HG02938 (cell line): ENCODE results near the gene NEU2.
"Not testable (repeated sequence)": the region's sequence is repeated elsewhere in the genome, so short reads cannot be mapped to it uniquely, and the experiment has no call there.

ENCODE experiments used
- ATAC-seq: cut with Tn5 transposase; IDR thresholded peaks from one replicate; pipeline ENCODE4 v1.9.1; 2021; ENCODE audit warnings: mild to moderate bottlenecking, moderate library complexity; ENCODE audit not compliant: unreplicated experiment

NEU2 gene

DNA sequence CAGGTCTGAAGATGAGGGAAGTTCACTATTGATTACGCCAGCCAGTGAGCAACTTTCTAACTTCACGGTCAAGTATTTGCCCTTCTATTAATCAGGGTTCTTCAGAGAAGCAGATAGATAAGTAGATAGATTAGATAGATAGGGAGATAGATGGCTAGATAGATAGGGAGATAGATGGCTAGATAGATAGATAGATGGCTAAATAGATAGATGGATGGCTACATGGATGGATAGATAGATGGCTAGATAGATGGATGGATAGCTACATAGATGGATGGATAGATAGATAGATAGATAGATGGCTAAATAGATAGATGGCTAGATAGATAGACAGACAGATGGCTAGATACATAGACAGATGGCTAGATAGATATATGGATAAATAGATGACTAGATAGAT is 22.9 kb downstream of the NEU2 start:
- no peak for ATAC-seq

DNA sequence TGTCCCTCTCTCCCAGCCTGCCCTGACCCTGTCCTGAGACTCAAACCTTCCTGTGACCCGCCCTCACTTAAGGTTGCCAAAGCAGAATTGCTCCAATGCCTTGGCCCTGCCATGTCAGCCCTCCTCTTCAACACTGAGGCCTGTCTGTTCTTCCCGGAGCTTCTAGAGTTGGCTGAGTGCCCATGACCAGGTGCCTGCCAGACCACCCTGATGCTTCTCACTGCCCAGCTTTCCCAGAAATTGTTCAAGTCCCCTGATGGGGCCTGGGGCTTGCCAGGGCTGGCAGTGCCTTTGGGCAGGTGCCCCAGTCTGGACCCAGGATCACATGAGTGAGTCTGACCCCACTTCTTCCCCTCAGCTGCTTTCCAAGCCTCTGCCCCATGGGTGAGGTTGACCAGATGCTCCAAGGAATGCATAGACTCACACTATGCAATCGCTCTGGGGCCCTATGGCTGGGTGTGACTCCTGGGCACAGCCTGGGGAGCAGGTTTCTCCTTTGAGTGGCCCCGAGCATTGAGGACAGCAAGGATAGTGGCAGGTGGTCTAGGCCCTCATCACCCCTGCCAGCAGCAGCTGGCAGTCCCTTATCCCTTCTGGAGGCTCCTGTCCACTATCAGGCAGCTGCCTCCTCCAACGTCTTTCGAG is 24.6 kb downstream of the NEU2 start:
- ATAC-seq, result no peak

DNA sequence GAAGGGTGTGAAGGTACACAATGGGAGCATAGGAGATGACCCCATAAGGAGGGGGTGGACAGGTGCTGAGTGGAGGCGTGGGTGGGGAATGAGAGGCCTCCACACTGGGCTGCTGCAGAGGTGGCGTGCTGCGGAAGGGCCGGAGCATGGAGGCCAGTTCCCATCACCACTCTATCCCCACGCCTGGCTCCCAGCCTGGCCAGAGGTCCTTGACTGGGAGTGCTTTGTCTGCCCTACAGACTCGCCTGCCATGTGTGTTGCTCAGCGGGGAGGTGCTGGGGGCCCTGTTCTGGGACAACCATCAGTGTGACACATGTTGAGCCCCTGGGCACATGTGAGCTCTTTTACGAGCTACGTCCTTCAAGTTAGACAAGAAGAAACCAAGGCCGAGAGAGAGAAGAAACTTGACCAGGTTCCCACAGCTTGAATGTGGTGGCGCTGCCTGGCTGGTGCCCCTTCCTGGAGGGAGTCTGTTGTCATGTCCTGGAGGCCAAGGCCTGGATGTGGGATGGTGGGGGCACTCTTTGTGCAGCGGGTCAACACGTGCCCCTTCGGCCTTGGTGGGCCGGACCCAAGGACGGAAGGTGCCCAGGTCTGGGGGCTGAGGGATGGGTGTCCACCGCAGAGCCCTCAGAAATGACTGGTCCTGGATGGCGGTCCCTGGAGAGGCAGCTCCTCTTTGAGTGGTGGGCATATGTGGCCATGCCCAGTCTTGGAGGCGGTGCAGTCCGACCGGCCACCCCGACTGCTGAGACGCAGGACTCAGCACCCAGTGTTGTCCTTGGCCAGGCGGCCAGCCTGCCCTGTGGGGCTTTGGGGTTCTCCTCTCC is 26.5 kb downstream of the NEU2 start:
- no peak for ATAC-seq

DNA sequence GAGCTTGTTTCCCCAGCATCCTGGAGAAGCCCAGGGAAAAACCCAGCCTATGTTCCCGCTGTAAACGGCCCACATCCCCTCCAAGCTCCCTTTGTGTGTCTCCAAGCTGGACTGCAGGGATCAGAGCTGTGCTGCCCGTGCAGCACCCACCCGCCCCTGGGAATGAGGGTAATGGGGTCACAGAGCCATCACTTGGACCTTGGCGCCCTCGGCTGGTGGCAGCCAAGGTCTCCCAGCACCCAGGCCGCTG is 27.0 kb downstream of the NEU2 start:
- no peak for ATAC-seq

DNA sequence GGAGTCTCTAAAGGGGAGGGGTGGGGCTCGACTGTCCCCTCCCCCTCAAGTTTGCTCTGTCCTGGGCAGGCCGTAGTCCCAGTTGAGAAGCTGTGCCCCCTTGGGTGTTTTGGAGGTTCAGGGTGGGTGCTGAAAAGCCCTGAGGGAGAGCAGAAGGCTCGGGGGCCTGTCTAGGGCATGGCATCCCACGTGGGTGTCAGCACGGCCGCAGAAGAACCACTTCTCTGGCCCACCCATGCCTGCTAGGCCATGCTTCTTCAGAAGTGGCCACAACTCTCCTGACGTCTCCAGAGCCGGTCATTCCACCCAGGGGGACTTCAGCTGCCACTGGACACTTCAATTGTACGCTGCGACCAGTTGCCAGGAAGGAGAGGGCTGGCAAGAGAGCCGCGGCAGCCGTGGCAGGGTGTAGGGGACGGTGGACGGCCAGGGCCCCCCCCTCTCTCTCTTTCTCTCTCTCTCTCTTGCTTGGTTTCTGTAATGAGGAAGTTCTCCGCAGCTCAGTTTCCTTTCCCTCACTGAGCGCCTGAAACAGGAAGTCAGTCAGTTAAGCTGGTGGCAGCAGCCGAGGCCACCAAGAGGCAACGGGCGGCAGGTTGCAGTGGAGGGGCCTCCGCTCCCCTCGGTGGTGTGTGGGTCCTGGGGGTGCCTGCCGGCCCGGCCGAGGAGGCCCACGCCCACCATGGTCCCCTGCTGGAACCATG is 27.5 kb downstream of the NEU2 start, which contains the start of gene INPP5D:
Gene INPP5D, plus strand, starts transcription at position 546 of the 704 bp plus-strand sequence. Its CDS starts 137 bp downstream, at position 683.
- peak; percentile 57 for ATAC-seq

DNA sequence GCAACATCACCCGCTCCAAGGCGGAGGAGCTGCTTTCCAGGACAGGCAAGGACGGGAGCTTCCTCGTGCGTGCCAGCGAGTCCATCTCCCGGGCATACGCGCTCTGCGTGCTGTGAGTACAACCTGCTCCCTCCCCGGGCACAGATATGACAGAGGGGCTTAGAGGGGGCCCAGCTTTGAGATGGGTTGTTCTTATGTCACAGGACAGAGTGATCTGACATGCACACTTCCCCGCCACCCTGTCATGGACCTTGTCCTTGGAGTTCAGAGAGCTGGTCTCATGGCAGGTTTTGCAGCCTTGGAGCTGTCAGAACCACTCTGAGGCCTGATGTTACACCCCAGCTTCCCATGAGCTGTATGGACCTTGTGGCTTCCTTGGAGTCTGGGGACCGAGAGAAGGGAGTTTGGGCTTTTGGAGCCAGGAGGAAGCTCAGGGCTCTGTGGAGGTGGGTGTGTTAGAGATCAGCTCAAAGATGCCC is 28.1 kb downstream of the NEU2 start:
- ATAC-seq, result no peak

DNA sequence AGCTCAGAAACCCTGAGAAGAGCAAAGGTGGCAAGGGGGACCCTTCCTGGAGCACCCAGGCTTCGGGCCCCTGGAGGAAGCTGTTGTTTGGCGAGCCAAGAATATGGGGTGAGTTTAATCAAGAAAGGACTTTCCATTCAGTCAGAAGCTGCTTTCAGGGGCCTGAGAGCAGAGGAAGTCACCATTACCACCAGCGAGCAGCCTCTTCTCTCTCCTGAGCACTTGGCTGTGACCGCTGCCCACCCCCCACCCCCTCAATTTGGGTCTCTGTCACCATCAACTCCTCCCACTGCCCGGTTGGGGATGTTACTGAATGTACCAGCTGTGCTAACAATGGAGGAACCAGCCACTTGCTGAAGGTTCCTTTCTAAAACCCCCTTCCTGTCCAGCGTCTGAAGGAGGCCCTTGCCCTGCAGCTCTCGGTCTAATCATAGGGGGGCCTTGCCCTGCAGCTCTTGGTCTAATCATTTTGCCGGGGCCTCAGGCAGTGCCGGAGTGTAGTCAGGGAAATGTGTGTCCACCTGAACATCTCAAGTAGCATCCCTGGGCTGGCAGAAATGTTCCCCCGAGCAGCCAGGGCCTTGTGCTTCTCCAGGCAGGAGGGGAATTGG is 28.6 kb downstream of the NEU2 start:
- ATAC-seq, result peak; percentile 9

DNA sequence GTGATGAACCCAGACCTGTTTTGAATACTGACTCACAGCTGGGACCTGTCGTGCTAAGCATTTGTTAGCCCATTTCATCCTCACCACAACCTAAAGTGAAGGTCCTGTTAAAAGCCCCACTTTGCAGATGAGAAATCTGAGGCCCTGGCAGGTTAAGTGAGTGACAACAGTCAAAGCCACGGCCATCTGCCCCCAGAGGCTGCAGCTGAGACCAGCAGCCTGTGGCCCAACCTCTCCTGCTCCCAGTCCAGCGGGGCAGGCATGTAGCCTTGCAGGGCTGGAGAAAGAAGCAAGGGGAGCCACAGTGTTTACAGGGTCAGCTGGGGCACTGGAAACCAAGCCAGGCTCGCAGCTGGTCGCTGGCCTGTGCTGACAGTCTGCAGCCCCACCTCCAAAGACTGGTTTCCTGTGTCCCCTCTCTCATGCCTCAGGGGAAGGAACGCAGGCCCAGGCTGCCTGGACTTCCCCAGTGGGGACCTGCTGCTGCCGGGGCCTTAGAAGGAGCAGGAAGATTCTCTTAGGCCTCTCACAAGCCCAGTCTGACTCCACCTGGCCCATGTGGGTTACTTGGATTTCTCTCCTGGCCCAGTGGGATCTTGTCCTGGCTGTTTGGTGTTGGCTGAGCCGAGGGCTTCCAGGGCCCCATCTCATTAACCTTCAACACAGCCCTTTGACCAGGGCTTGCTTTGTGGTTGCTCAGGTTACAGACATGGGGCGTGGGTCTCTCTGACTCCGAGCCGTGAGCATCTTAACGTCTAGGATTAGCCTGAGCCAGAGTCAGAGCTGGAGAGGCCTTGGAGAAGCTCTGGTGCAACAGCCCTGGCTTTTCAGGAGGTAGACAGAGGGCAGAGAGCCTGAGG is 29.3 kb downstream of the NEU2 start:
- peak; percentile 40 for ATAC-seq

DNA sequence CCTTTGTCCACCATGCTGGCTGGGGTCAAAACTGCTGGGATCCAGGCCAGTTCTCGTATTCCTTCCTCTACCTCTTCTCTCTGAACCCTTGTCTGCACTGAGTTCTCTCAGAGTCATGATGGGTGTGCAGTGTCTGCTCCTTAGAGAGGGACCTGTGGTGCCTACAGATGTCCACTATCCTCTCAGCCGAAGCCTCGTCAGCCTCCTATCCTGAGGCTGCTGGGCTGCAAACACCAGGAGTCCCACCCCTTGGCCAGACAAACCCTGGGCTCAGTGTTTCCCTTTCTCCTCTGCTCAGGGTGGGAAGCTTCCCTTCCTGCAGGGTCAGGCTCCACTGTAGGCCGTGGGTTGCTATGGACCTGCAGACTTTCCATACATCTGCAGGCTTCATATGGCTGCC is 30.0 kb downstream of the NEU2 start:
- no peak for ATAC-seq

DNA sequence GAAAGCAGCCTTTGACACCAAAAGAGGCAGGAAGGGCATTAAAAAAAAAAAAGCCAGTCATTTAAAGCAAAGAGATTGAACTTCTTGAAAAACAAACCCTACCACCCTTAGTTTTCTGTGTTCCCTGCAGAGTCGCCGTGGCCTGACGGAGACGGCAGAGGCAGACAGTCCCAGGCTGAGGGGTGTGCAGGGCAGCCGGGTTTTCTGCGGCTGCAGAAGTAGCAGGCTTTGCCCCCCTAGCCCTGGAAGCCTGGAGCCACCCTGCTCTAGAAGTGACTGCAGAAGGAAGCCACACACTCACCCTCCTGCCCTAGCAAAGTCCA is 30.4 kb downstream of the NEU2 start:
- ATAC-seq, result no peak

DNA sequence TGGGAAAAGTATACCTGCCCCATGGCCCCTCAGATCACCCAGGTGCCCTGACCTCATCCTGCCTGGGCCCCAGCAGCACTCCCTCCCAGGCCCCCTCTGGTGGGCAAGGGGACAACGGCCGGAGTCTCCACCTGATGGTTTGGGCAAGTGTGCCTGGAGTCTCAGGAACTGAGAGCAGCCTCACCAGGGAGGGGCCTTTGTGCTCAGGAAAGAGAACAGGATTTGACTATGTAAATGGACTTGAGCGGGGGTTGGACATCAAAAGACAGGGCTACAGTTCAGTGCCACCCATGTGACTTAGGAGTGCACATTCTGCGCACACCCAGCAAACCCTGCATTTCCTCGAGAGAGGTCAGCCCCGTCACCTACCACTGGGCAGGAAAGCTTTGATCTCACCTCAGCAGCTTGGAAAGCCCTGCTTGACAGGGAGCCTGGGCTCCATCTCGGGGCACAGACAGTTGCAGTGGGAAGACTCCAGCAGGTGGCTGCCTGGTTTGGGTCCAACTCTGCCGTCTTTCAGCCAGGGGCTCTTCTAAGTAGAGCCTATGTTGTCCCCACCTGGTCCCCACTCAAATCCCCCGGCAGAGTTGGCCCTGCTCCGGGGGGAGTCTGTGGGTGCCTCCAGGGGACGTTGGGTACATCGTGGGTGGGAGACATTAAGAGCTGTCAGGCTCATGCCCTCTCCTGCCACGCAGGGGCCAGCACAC is 30.9 kb downstream of the NEU2 start:
- no peak for ATAC-seq

DNA sequence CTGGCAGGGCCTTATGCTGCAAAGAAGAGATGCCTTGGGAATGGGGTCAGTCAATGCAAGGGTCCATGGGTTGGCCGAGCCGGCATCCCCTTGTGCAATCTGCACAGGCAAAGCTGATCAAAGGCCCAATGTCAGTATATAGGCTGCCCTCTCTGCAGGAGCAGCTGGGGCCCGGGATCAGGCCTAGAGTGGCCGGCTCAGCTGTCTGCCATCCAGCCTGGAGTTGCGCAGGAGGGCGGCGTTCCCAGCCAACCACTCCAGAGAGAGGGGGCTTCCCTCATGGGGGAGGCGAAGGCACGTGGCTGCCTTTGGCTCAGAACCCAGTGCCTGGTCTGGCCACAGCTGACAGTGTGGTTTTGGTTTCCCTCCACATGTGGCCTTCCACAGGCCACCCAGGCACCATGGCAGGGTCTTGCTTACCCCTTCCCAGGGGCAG is 31.5 kb downstream of the NEU2 start:
- no peak for ATAC-seq

DNA sequence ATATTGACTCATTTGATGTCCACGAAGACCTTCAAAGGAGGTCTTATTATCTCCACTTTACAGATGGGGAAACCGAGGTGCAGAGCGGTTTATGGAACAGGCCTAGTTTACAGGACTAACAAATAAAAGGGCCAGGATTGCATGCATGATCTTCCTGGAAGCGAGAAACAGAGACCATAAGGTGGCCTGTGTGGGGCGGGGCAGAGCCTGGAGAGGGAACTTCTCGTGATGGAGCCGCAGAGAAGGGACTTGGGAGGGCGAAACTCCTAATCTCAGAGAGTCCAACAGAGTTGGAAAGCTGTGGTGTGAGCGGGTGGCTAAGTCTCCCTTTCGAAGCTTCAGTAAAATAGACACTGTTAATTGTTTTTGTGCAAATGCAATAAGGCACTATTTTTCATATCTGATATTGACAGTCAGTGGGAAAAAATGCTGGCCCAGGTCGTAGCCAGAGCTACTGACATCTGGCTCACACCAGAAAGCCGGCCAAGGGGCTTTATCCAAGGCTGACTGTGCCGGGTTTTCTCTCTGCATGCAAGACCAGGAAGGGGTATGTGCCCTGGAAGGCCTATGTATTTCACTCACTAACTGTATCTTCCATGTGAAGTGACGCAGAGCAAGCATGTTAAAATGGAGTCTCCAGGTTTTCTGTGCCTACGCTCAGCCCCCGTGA is 32.2 kb downstream of the NEU2 start:
- no peak for ATAC-seq

DNA sequence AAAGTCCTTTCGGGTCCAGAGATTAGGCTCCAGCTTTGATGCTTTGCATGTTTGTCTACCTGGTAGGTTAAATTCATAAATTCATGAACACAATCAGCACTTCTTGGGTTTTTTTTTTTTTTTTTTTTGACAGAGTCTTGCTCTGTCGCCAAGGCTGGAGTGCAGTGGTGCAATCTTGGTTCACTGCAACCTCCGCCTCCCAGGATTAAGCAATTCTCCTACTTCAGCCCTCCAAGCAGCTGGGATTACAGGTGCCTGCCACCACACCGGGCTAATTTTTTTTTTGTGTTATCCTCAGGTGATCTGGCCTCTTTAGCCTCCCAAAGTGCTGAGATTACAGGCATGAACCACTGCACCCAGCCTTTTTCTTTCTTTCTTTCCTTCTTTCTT is 32.7 kb downstream of the NEU2 start:
- ATAC-seq, result not testable (repeated sequence)

DNA sequence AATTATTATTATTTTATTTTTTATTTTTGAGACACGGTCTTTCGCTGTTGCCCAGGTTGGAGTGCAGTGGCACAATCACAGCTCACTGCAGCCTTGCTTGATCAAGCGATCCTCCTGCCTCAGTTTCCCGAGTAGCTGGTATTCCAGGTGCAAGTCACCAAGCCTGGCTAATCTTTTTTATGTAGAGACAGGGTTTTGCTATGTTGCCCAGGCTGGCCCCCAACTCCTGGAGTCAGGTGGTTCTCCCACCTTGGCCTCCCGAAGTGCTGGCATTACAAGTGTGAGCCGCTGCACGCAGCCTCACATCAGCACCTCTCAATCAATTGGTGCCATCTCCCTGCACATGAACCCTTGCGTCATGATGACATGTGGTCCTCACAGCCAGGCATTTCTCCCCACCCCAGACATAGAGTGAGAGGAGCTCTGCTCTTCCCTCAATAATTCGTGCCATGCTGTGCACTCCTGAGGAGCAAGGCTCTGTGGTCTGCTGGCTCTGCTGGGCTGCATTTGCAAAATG is 33.5 kb downstream of the NEU2 start:
- no peak for ATAC-seq

DNA sequence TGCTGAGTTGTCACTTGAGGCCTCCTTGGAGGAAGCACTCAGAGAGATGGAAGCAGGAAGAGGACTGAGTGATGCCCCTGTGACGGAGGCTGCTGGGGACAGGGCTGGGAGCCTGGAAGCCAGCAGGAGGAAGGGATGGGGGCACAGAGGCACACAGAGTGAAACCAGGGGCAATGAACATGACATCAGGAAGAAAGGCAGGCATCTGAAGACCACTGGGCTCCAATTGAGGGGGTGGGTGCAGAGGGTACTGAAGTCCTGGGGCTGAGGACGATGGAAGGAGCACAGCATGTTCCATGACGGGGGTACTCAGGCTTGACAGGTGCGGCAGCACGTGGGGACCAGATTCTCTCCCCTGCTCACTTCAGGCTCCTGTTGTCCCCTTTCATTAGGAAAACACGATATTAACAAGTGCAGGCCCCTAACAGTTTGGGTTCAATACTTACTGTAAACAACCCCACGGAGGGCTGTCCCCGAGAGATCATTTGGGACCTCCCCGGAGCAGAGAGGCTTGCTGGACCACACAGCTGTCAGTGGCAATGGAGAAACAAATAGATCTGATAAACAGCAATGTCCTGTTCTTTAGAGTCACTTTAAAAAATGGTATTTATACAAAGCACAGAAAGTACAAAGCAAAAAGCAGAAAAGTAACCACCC is 36.4 kb downstream of the NEU2 start:
- no peak for ATAC-seq

DNA sequence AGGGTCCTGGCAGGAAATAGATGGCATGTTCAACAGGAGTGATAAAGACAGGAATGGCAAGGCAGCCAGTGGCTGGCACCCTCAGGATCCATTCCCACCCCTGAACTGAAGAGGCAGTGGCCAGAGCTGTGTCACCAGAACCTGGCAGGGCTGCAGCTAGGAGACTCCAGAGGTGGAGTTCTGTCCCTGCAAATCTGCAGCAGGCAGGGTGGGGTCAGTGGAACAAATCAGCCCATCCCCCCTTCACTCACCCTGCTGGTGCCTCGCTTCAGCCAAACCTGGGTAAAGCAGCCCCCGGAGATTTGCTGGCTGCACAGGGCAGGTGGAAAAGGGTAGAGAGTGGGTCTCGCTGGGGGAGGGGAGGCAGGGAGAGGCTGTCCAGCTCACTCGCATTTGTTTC is 40.4 kb downstream of the NEU2 start:
- ATAC-seq, result no peak

DNA sequence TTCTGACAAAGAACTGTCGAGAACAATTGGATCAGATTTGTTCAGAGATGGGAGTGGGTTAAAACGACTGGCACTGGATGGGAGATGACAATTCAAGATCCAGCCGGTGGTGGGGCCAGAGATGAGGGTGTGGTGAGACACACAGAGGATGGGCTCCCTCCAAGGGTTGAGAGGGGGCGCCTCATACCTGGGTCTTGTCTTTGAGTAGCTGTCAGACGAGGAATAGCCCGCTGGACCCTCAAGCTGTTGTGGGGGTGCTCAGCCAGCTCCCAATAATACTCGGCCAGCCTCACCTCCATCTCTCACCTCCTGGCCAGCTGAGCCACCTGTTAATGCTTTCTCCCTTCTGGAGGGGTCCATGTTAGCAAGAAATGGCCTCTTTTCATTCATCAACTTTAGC is 41.6 kb downstream of the NEU2 start:
- no peak for ATAC-seq
